HEK293 (cell line): ENCODE data around the gene FUBP3.

Source experiments
- CTCF ChIA-PET: fragments of 350-600 bp; formaldehyde crosslinking; extraction: SDS; loops from one replicate; lab custom pipeline; 2021; ENCODE audit warnings: antibody characterized with exemption; lab: Yijun Ruan, JAX
- POLR2A ChIA-PET: fragments of 300-600 bp; formaldehyde crosslinking; extraction: SDS; loops from one replicate; lab custom pipeline; 2020; ENCODE audit warnings: antibody characterized with exemption, inconsistent platforms; lab: Yijun Ruan, JAX
- H3K27ac ChIP-seq: fragments of 200-500 bp; sonication (Bioruptor generic); 2 replicates; pipeline ENCODE4 v1.5.1; 2014; ENCODE audit warnings: low read depth, low read length, control low read depth, inconsistent platforms; ENCODE audit errors: extremely low read depth
- H3K36me3 ChIP-seq, 2 experiments: fragments of 200-500 bp in 1 of 2; sonication (Bioruptor generic) in 1 of 2; 1 replicate in 1 of 2; 2 replicates in 1 of 2; pipeline ENCODE4 v1.5.1; 2014 to 2017; ENCODE audit warnings: inconsistent platforms in 2 of 2, low read length in 2 of 2; ENCODE audit not compliant: control insufficient read depth in 2 of 2, insufficient read depth in 1 of 2
- H3K4me1 ChIP-seq: fragments of 200-500 bp; sonication (Bioruptor generic); 2 replicates; pipeline ENCODE4 v1.5.1; 2014; ENCODE audit warnings: mild to moderate bottlenecking, low read length, inconsistent platforms; ENCODE audit not compliant: control insufficient read depth, insufficient read depth
- H3K4me3 ChIP-seq: 2 replicates; pipeline ENCODE4 v1.5.1; 2011; ENCODE audit warnings: low read depth, mild to moderate bottlenecking, control low read depth, low read length, moderate library complexity
- H3K9me3 ChIP-seq: fragments of 200-500 bp; sonication (Bioruptor generic); 2 replicates; pipeline ENCODE4 v1.5.1; 2014; ENCODE audit warnings: low read depth, low read length, inconsistent platforms; ENCODE audit not compliant: control insufficient read depth, insufficient read depth
- BCL11A ChIP-seq: fragments of 450-650 bp; formaldehyde crosslinking; IDR thresholded peaks from 2 replicates; pipeline ENCODE4 v1.5.1; 2016; ENCODE audit warnings: low read depth, missing biosample characterization, missing genetic modification characterization
- WT1 ChIP-seq: fragments of 450-650 bp; formaldehyde crosslinking; IDR thresholded peaks from 2 replicates; pipeline ENCODE4 v1.5.1; 2016; ENCODE audit warnings: missing biosample characterization, missing genetic modification characterization
- ZBTB17 ChIP-seq: fragments of 450-650 bp; formaldehyde crosslinking; IDR thresholded peaks from 2 replicates; pipeline ENCODE4 v1.5.1; 2016; ENCODE audit warnings: missing biosample characterization, missing genetic modification characterization
- ZBTB48 ChIP-seq: fragments of 450-650 bp; formaldehyde crosslinking; IDR thresholded peaks from 2 replicates; pipeline ENCODE4 v1.5.1; 2016; ENCODE audit warnings: missing biosample characterization, missing genetic modification characterization
- ZNF10 ChIP-seq: fragments of 450-650 bp; formaldehyde crosslinking; IDR thresholded peaks from 2 replicates; pipeline ENCODE4 v1.5.1; 2017; ENCODE audit warnings: missing biosample characterization, missing genetic modification characterization
- ZNF114 ChIP-seq: fragments of 450-650 bp; formaldehyde crosslinking; IDR thresholded peaks from 2 replicates; pipeline ENCODE4 v1.5.0; 2017; ENCODE audit warnings: missing biosample characterization, missing genetic modification characterization
- ZNF148 ChIP-seq: fragments of 450-650 bp; formaldehyde crosslinking; IDR thresholded peaks from 2 replicates; pipeline ENCODE4 v1.5.0; 2017; ENCODE audit warnings: missing biosample characterization, missing genetic modification characterization, borderline replicate concordance
- ZNF18 ChIP-seq: fragments of 450-650 bp; formaldehyde crosslinking; IDR thresholded peaks from 2 replicates; pipeline ENCODE4 v1.5.1; 2016; ENCODE audit warnings: missing biosample characterization, missing genetic modification characterization
- ZNF239 ChIP-seq: fragments of 450-650 bp; formaldehyde crosslinking; IDR thresholded peaks from 2 replicates; pipeline ENCODE4 v1.5.1; 2016; ENCODE audit warnings: missing biosample characterization, missing genetic modification characterization
- ZNF280C ChIP-seq: fragments of 450-650 bp; formaldehyde crosslinking; IDR thresholded peaks from 2 replicates; pipeline ENCODE4 v1.5.1; 2016; ENCODE audit warnings: missing biosample characterization, missing genetic modification characterization
- ZNF341 ChIP-seq: fragments of 450-650 bp; formaldehyde crosslinking; IDR thresholded peaks from 2 replicates; pipeline ENCODE4; 2016; ENCODE audit warnings: low read depth, missing biosample characterization, missing genetic modification characterization
- ZNF366 ChIP-seq: fragments of 450-650 bp; formaldehyde crosslinking; conservative IDR thresholded peaks from 2 replicates; pipeline ENCODE4 v1.5.1; 2016; ENCODE audit warnings: missing biosample characterization, missing genetic modification characterization
- ZNF391 ChIP-seq: fragments of 450-650 bp; formaldehyde crosslinking; IDR thresholded peaks from 2 replicates; pipeline ENCODE4 v1.5.1; 2016; ENCODE audit warnings: low read depth, missing biosample characterization, missing genetic modification characterization, borderline replicate concordance
- ZNF518A ChIP-seq: fragments of 450-650 bp; formaldehyde crosslinking; conservative IDR thresholded peaks from 2 replicates; pipeline ENCODE4 v1.5.1; 2016; ENCODE audit warnings: low read depth, missing biosample characterization, missing genetic modification characterization
- ZNF548 ChIP-seq: fragments of 450-650 bp; formaldehyde crosslinking; IDR thresholded peaks from 2 replicates; pipeline ENCODE4 v1.5.1; 2016; ENCODE audit warnings: missing biosample characterization, missing genetic modification characterization
- ZNF549 ChIP-seq: fragments of 450-650 bp; IDR thresholded peaks from 2 replicates; pipeline ENCODE4 v1.5.1; 2018; ENCODE audit warnings: missing biosample characterization, missing genetic modification characterization, mild to moderate bottlenecking, inconsistent platforms, moderate library complexity

FUBP3 gene

GRCh38 chr9:130598188-130598587, 18.8 kb downstream of the FUBP3 start (continued):
- TF ChIP-seq ZNF114 (tag by site-specific recombination): no peak
- TF ChIP-seq ZBTB17 (tag by site-specific recombination): no peak
- TF ChIP-seq ZNF549 (tag by site-specific recombination): no peak
- no peak for TF ChIP-seq ZBTB48 (tag by site-specific recombination)
- no peak for TF ChIP-seq ZNF391 (tag by site-specific recombination)
- TF ChIP-seq ZNF148 (tag by site-specific recombination): no peak
- TF ChIP-seq BCL11A: no peak
- TF ChIP-seq ZNF366 (tag by site-specific recombination): no peak
- TF ChIP-seq ZNF280C: no peak
- no peak for TF ChIP-seq ZNF239 (tag by site-specific recombination)

- no peak for TF ChIP-seq ZNF18 (tag by site-specific recombination)
- peak; percentile 62; the same call in 1 of the 2 replicates for TF ChIP-seq ZNF341 (tag by site-specific recombination)
- TF ChIP-seq WT1: 0 out of 2 replicates have a peak, but pooled peaks have one; percentile 22
- ChIA-PET CTCF (interaction anchor here (0.5 kb wide), 1 partner anchor 267 kb away, joined by 3 read pairs; no protein-coding TSS in a partner anchor), POLR2A (no interaction called here)
- H3K4me3 ChIP-seq: no peak overlapping the region
- no peak overlapping the region for H3K27ac ChIP-seq
- no peaks in the 10 kb centered on the region for H3K9me3 ChIP-seq
- no peaks in the 10 kb centered on the region for H3K4me1 ChIP-seq
- H3K36me3 ChIP-seq: peaks cover 8 to 79% of the 10 kb centered on the region in 2 experiments
Observed at GRCh38 chr9:130599625-130600024, 20.2 kb downstream of the FUBP3 start.

GRCh38 chr9:130601100-130601499, 21.7 kb downstream of the FUBP3 start:
- TF ChIP-seq ZNF10 (tag by site-specific recombination) (peak; percentile 67), ZNF548 (tag by site-specific recombination) (no peak), ZNF518A (tag by site-specific recombination) (no peak)
- CTCF ChIA-PET: interaction anchor here (1.1 to 1.4 kb wide), 2 partner anchors 81 to 140 kb away, joined by 4 read pairs; no protein-coding TSS in a partner anchor
- H3K9me3 ChIP-seq: no peaks in the 10 kb centered on the region
- H3K4me3 ChIP-seq: no peak overlapping the region
- peaks cover 8 to 75% of the 10 kb centered on the region in 2 experiments for H3K36me3 ChIP-seq
- no peaks in the 10 kb centered on the region for H3K4me1 ChIP-seq
- no peak overlapping the region for H3K27ac ChIP-seq
- POLR2A ChIA-PET: no interaction called here
